Small intestine (tissue), 7 donors: ENCODE data around the gene GPR162. TPM values are rescaled to one million over a fixed set of nuclear protein-coding genes. Genes with fewer than 3 reads are reported as not detected.

Experiments
- DNase-seq, 2 donors: peaks; one replicate each; pipeline versions ENCODE4 v3.0.0 to v3.0.0-alpha.2; 2013
- FAIRE-seq: peaks from 2 replicates; lab custom pipeline; 2012; peaks lifted over from hg19 to GRCh38; lab: Jason Lieb, UNC
- H3K27ac ChIP-seq, 3 donors: one replicate each; pipeline ENCODE4 v1.5.1; 2013; ENCODE audit warnings: low read length in 2 of 3, mild to moderate bottlenecking in 2 of 3, control low read depth in 1 of 3, inconsistent platforms in 1 of 3, low read depth in 1 of 3, moderate library complexity in 1 of 3
- H3K27me3 ChIP-seq, 3 donors: one replicate each; pipeline ENCODE4 v1.6.1; 2013; ENCODE audit warnings: low read length in 3 of 3, inconsistent platforms in 1 of 3; ENCODE audit not compliant: control insufficient read depth in 3 of 3, insufficient read depth in 3 of 3
- H3K36me3 ChIP-seq, 3 donors: one replicate each; pipeline ENCODE4 v1.6.1; 2013; ENCODE audit warnings: low read length in 3 of 3, inconsistent platforms in 1 of 3, low read depth in 1 of 3, mild to moderate bottlenecking in 1 of 3, moderate library complexity in 1 of 3; ENCODE audit not compliant: control insufficient read depth in 3 of 3, insufficient read depth in 2 of 3
- H3K4me1 ChIP-seq, 3 donors: one replicate each; pipeline ENCODE4 v1.6.1; 2013; ENCODE audit warnings: low read length in 2 of 3, inconsistent platforms in 1 of 3, low read depth in 1 of 3, mild to moderate bottlenecking in 1 of 3, moderate library complexity in 1 of 3; ENCODE audit not compliant: control insufficient read depth in 3 of 3, insufficient read depth in 2 of 3
- H3K4me3 ChIP-seq, 3 donors: one replicate each; pipeline ENCODE4 v1.5.1; 2013; ENCODE audit warnings: low read length in 3 of 3, control low read depth in 1 of 3, inconsistent platforms in 1 of 3, low read depth in 1 of 3, mild to moderate bottlenecking in 1 of 3, moderate library complexity in 1 of 3
- H3K9me3 ChIP-seq, 2 donors: one replicate each; pipeline ENCODE4 v1.6.1; 2013; ENCODE audit warnings: low read depth in 1 of 2, low read length in 1 of 2; ENCODE audit not compliant: control insufficient read depth in 2 of 2, insufficient read depth in 1 of 2
- WGBS, 3 donors: extraction: QIAGEN DNeasy Blood & Tissue Kit; methylation state at CpG; one replicate each; pipeline ENCODE4 v1.1.7; 2013; 5-methylcytosine and 5-hydroxymethylcytosine counted together
- polyA plus RNA-seq, 4 donors: library from polyadenylated mRNA; stranded (reverse) in 3 of 4; unstranded in 1 of 4; fragments of 200-250 nt in 3 of 4; fragments of 120-200 nt in 1 of 4; gene quantifications; one replicate each; pipeline versions ENCODE4 v1.2.1 to v1.2.3, GENCODE V29; 2013
- donor health status: healthy with polysubstance abuse.
- donor health status: control.
- donor health status: control.
- donor health status: Bipolar disorder and iron deficiency.
- donor health status: healthy.

GPR162 gene
- polyA plus RNA-seq, 4 donors: 1.1 to 6.7 (median 5.1) TPM; not detected in 1

DNA sequence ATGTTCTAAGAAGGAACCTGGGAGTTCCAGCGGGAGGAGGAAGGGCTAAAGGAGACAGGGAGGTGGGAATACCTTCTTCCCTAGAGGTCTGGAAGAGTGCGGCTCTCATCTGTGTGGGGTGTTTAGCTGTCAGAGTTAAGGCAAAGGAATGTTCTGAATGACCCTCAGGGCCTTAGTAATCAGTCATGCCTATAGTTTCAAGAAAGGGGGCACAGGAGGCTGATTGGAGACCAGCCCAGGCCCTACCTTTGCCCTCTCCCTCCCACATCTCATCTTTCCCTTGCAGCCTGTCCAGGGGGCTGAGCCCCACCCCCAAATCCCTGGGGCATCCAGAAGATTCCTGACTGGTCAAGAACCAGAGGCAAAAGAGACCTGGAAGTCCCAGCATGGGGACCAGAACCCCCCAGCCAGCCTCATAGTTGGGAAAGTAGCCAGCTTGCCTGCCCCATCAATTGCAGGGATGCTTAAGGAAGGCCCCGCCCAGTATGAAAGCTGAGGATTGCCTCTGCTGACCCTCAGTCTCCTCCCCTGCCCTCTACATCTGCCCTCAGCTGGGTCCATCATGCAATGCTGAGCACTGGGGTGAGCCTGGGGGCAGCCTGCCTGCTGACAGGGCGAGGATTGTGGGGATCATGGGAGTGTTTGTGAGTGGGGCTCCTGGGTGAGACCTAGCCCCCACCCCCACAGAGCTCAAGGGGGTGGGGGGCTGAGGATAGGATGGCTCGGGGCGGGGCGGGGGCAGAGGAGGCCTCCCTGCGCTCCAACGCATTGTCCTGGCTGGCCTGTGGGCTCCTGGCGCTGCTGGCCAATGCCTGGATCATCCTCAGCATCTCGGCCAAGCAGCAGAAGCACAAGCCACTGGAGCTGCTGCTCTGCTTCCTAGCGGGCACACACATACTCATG lies 1.8 kb downstream of the GPR162 start:
- Histone ChIP-seq H3K4me3 (no peak overlapping the region), H3K27me3 (peaks cover 0 to 65% (median 2%) of the 10 kb centered on the region in 3 donors), H3K4me1 (peaks cover 0 to 32% (median 4%) of the 10 kb centered on the region in 3 donors), H3K9me3 (no peaks in the 10 kb centered on the region), H3K36me3 (peaks cover 0 to 4% (median 0%) of the 10 kb centered on the region in 3 donors), H3K27ac (no peak overlapping the region)
- FAIRE-seq (no peak), DNase-seq (no peak)
- 54 to 77% (median 59%) methylated on average over 12 of the region's 12 CpGs for WGBS, 3 donors

GRCh38 chr12:6824085-6824775 lies 2.6 kb downstream of the GPR162 start:
- Histone ChIP-seq H3K27me3 (peaks cover 0 to 69% (median 2%) of the 10 kb centered on the region in 3 donors), H3K27ac (no peak overlapping the region), H3K4me3 (no peak overlapping the region), H3K9me3 (no peaks in the 10 kb centered on the region), H3K36me3 (peaks cover 0 to 4% (median 0%) of the 10 kb centered on the region in 3 donors), H3K4me1 (peaks cover 0 to 32% (median 5%) of the 10 kb centered on the region in 3 donors)
- 63 to 86% (median 67%) methylated on average over 34 to 37 of the region's 37 CpGs for WGBS, 3 donors
- no peak for DNase-seq
- no peak for FAIRE-seq

DNA sequence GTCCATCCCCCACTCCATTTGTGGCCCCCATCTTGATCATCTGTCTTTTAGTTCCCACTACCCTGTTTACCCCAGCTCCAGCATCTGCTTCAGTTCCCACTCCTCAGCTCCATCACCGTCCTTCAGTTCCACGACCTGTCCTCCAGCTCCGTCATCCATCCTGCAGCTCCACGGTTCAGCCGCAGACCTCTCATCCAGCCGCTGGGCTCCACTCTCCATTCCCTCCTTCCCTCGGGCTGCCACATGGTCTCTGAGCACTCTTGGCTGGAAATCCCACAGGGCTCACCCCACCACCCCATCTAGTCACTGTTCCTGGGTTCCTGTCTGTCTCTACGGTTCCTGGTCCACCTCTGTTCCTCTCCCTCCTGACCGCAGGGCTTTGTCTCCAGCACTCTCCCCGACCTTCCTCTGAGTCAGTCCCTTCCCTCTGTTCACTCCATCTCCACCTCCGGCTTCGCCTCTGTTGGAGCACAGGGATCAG lies 3.3 kb downstream of the GPR162 start:
- Histone ChIP-seq H3K4me1 (peaks cover 0 to 37% (median 7%) of the 10 kb centered on the region in 3 donors), H3K4me3 (peak overlapping the region in 1 of 3 donors; percentile 1), H3K36me3 (peaks cover 0 to 8% (median 0%) of the 10 kb centered on the region in 3 donors), H3K9me3 (no peaks in the 10 kb centered on the region), H3K27ac (no peak overlapping the region), H3K27me3 (peaks cover 0 to 69% (median 2%) of the 10 kb centered on the region in 3 donors)
- DNase-seq (no peak), FAIRE-seq (no peak)
- WGBS, 3 donors: 38 to 48% (median 46%) methylated on average over 11 to 12 of the region's 12 CpGs

DNA sequence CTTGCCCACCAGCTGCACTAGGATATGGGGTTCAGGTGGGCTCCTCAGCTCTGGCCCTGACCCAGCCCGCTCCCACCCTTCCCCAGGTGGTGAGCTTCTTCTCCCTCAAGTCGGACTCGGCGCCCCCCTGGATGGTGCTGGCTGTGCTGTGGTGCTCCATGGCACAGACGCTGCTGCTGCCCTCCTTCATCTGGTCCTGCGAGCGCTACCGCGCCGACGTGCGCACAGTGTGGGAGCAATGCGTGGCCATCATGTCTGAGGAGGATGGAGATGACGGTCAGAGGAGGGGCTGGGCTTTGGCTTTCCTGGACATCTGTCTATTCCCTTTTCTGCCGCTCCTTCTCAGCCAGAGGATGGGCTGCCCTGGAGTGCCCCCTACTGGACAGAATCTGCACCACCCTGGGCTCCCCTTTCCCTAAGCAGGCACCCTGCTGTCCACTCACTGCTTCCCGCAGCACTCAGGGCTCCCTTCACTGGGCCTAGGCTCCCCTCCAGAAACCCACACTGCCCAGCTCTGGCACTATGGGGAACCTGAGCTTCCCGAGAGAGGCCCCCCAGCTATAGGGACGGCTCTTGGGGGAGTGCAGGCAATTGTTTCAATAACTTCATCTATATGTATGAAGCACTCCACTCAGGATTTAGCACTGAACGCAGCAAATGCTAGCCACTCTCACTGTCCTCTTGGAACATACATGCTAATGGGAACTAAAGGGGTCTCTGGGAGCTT lies 3.9 kb downstream of the GPR162 start:
- peaks cover 0 to 36% (median 7%) of the 10 kb centered on the region in 3 donors for H3K4me1 ChIP-seq
- WGBS, 3 donors: 4 to 12% (median 10%) methylated on average over 19 of the region's 19 CpGs
- FAIRE-seq: no peak

DNA sequence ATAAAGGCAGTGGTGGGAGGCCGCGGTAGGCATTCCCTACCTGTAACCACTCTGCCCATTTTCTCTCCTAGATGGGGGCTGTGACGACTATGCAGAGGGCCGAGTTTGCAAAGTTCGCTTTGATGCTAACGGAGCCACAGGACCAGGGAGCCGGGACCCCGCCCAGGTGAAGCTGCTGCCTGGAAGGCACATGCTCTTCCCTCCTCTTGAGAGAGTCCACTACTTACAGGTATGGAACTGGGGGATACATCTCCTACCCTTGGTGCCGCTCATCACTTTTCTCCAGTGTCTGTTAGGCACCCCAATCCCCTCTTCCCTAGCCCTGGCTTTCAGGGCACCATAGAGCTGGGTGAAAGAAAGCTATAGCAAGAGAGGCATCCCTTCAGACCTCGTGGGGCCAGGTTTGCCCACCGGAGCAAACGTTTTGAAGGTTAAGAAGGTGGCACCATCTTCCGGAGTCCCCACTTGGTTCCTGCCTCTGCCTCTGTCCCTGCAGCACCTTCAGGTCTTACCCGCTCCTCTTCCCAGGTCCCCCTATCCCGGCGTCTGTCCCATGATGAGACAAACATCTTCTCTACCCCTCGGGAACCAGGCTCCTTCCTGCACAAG lies 4.6 kb downstream of the GPR162 start:
- no peak overlapping the region for H3K4me3 ChIP-seq
- no peak for FAIRE-seq
- no peak overlapping the region for H3K27ac ChIP-seq
- H3K36me3 ChIP-seq: peaks cover 0 to 19% (median 0%) of the 10 kb centered on the region in 3 donors
- peaks cover 0 to 30% (median 7%) of the 10 kb centered on the region in 3 donors for H3K4me1 ChIP-seq
- DNase-seq: no peak
- H3K27me3 ChIP-seq: peaks cover 0 to 56% (median 2%) of the 10 kb centered on the region in 3 donors
- WGBS, 3 donors: 74 to 81% (median 78%) methylated on average over 17 of the region's 17 CpGs
- H3K9me3 ChIP-seq: no peaks in the 10 kb centered on the region

More for the DNA sequence above, 3.9 kb downstream of the GPR162 start:
- Histone ChIP-seq H3K27ac (no peak overlapping the region), H3K9me3 (no peaks in the 10 kb centered on the region), H3K4me3 (peak overlapping the region in 1 of 3 donors; percentile 1), H3K27me3 (peaks cover 0 to 63% (median 2%) of the 10 kb centered on the region in 3 donors), H3K36me3 (peaks cover 0 to 13% (median 0%) of the 10 kb centered on the region in 3 donors)
- peak; percentile 76 to 91 for DNase-seq

DNA sequence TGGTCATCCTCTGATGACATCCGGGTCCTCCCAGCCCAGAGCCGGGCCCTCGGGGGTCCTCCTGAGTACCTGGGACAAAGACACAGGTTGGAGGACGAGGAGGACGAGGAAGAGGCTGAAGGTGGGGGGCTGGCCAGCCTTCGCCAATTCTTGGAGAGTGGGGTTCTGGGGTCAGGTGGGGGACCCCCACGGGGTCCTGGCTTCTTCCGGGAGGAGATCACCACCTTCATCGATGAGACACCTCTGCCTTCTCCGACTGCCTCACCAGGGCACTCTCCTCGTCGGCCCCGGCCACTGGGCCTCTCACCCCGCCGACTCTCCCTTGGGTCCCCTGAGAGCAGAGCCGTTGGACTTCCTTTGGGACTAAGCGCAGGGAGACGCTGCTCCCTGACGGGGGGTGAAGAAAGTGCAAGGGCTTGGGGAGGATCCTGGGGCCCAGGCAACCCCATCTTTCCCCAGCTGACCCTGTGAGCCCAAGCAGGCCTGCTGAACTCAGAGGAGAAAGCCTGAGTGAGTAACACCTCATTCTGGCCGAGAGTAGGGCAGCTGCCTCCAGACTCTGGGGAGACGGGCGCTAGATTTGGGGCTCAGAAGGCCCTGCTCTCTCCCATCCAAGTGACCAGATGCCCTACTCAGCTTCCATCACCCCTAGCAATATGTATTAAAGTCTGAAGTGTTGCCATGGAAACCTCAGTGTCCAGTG lies 5.3 kb downstream of the GPR162 start:
- FAIRE-seq: no peak
- DNase-seq: no peak
- WGBS, 3 donors: 76 to 82% (median 76%) methylated on average over 19 to 22 of the region's 22 CpGs
- H3K4me1 ChIP-seq: peaks cover 0 to 25% (median 7%) of the 10 kb centered on the region in 3 donors
- H3K36me3 ChIP-seq: peaks cover 0 to 26% (median 0%) of the 10 kb centered on the region in 3 donors
- peaks cover 0 to 53% (median 2%) of the 10 kb centered on the region in 3 donors for H3K27me3 ChIP-seq
- peak overlapping the region in 1 of 3 donors; percentile 9 for H3K27ac ChIP-seq
- no peaks in the 10 kb centered on the region for H3K9me3 ChIP-seq
- no peak overlapping the region for H3K4me3 ChIP-seq

- peak overlapping the region in 1 of 3 donors; percentile 9 for H3K27ac ChIP-seq
- H3K9me3 ChIP-seq: no peaks in the 10 kb centered on the region
- peaks cover 0 to 31% (median 0%) of the 10 kb centered on the region in 3 donors for H3K36me3 ChIP-seq
- DNase-seq (peak; percentile 60 to 85), FAIRE-seq (no peak)
- H3K4me3 ChIP-seq: no peak overlapping the region
- H3K4me1 ChIP-seq: peaks cover 0 to 19% (median 7%) of the 10 kb centered on the region in 3 donors
- WGBS, 3 donors: 5 to 13% (median 7%) methylated on average over 8 of the region's 8 CpGs
- H3K27me3 ChIP-seq: peaks cover 0 to 47% (median 2%) of the 10 kb centered on the region in 3 donors
Measured at GRCh38 chr12:6827437-6827911, 5.9 kb downstream of the GPR162 start.
